GM18526 (cell line): ENCODE data around the gene CCDC9B.

Source experiments
- POLR2A ChIP-seq: IDR thresholded peaks from 3 replicates; pipeline ENCODE4 v1.6.1; 2011; ENCODE audit not compliant: insufficient read length; ENCODE audit errors: extremely low read depth

The CCDC9B gene

DNA sequence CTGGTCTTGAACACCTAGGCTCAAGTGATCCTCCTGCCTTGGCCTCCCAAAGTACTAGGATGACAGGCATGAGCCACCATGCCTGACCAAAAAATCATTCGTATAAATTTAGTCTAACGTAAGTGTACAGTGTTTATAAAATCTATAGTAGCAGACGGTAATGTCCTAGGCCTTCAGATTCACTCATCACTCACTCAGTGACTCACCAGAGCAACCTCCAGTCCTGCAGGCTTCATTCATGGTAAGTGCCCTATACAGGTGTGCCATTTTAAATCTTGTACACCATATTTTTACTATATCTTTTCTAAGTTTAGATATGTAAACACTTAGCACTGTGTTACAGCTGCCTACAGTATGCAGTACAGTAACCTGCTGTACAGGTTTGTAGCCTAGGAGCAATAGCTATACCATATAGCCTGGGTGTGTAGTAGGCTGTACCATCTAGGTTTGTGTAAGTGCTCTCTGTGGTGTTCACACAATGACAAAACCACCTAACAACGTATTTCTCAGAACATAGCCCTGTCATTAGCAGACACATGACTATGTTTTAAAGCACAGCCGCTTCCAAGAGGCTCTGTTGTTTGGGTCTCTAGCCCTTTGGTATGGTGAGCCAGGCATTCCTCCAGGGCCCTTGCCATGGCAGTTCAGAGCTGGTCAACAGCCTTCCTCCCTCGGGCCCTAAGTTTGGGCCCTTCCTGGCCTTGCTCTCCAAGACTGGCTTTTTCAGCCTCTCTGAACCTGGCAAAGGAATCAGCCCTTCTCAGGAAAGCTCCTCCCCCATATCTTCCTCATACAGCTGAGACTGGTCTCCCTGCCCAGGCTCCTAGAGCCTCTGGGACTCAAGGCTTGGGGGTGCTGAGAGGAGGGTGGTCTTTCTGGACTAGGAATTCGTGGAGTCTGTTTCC is 1.9 kb upstream of the CCDC9B start:
- TF ChIP-seq POLR2A, result no peak

DNA sequence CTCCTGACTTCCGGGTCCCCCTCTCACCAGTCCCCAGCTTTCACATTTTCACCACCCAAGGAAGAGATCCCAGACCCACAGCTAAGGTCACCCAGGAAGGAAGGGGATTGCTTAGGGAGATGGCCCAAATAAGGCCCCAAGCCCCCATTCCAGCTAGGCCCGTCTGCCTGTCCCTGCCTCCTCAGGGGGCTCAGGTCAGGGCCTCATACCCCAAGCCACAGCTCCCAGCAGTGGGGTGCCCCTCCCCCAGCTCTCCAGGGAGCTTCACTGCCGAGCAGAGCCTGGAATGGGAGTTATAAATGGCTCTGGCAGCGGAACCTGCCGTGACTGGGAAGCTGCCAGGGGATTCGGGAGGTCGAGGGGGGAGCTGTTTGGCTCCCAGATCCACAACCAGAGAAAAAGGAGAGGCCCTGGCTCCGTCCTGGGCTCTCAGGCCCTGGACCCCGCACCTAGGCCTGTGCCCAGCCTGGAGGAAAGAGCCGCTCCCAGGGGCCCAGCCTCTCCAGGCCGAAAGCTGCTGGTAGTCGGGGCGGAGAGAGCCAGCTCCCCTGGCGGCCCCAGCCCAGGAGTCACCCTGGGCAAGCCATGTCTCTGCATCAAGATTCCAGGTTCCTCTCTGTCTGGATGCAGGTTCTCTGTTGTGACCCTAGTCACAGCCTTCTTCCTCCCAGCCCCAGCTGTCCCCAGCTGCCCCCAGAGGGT is 550 bp downstream of the CCDC9B start:
- no peak for TF ChIP-seq POLR2A

DNA sequence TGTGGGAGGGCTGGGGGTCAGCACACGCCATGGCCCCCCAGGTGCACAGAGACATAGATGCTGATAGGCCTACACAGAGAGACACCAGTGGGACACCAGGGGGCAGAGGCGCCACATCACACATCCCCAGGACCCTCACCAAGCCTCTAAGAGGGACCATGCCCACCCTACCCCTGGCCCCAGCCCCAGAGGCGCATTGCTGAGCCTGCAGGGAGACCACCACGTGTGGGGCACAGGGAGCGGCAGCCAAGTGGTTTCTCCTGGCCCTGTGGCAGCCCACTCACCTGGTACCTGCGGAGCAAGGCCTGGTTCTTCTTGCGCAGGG is 1.2 kb downstream of the CCDC9B start:
- TF ChIP-seq POLR2A, result no peak

DNA sequence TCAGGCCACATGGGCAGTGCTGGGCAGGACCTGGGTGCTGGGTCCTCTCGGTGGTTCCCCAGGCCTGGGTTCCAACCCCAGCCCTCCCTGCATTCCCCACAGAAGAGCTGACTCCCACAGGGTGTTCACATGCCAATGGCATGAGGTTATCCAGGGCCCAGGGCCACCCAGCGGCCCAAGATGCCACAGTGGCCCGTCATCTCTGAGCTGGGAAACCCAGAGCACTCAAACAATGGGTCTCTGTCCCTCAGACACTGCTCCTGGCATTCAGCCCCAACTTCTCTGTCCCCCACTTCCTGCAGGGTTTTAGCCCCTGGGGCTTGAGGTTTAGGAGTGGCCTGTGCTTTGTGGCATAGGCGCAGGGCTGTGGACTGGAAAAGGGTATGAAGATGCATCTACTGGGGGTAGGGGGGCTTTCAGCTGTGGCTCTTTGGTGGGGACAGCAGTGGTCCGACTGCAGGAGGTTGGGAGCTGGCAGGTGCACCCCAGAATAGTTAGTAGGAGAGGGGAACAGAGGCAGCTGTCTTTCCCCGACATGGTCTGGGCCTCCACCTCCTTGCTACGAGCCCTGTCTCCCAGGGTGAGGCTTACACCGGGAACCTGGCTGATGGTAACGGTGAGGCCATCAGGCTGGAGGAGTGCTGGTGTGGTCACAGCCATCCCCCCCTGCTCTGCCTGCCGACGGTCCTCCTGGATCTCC is 1.7 kb downstream of the CCDC9B start:
- TF ChIP-seq POLR2A, result no peak

DNA sequence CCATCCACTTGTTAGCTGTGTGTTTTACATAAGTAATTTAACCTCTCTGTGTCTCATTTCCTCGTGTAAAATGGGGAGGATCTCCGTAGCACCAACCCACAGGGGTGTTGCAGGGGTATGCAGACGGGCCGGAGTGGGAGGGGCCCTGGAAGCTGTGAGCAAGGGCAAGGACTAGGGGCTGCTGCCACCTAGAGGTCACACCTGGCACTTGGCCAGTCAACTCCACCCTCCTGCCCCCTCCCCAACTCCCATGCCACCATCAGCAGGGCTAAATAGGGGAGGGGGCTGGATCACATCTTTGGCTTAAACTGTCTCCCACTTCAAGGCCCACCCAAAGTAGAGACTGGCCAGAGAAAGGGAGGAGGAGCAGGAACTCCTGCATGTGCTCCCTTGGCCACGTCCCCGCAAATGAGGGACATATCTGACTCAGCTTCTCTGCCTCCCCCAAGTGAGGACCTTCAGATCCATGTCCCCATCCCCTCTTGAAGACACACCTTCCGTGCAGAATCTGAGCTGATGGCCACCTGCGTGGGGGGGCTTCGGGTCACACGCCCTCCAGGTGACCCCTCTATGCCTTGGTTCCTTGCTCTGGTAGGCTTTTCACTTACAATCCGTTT is 2.6 kb downstream of the CCDC9B start:
- TF ChIP-seq POLR2A, result no peak

DNA sequence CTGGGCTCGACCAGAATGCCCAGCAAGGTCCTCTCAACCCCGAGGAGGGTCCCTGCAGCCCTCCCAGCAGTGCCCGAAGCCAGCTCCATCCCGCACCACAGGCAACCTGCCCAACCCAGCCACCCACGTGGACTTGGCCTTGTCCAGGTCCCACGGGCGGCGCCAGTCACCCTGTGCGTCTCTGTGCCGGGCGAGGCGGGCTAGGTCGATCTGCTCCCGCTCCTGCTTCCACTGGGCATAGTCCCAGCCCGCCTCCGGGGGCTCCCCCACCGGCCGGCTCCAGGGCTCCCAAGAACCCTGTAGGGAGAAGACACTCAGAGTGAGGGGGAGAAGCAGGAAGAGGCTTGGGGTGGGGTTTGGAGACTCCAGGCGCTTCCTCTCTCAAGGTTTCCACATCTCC is 3.1 kb downstream of the CCDC9B start:
- no peak for TF ChIP-seq POLR2A

DNA sequence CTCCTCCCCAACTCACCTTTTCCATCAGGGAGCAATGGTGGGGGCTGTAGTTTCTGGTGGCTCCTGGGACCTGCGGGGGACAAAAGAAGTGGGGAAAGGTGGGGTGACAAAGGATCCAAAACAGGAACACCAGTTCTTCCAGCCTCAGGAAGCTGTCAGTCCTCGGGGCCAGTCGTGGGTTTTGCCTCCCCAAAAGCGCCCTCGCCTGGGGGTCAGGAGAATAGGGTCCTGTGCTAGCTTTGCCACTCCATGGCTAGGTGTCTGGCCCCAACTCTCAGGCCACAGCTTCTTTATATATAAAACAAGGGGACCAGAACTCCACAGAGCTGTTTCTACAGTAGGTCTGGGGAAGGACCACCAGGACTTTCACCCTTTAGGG is 4.0 kb downstream of the CCDC9B start:
- no peak for TF ChIP-seq POLR2A

DNA sequence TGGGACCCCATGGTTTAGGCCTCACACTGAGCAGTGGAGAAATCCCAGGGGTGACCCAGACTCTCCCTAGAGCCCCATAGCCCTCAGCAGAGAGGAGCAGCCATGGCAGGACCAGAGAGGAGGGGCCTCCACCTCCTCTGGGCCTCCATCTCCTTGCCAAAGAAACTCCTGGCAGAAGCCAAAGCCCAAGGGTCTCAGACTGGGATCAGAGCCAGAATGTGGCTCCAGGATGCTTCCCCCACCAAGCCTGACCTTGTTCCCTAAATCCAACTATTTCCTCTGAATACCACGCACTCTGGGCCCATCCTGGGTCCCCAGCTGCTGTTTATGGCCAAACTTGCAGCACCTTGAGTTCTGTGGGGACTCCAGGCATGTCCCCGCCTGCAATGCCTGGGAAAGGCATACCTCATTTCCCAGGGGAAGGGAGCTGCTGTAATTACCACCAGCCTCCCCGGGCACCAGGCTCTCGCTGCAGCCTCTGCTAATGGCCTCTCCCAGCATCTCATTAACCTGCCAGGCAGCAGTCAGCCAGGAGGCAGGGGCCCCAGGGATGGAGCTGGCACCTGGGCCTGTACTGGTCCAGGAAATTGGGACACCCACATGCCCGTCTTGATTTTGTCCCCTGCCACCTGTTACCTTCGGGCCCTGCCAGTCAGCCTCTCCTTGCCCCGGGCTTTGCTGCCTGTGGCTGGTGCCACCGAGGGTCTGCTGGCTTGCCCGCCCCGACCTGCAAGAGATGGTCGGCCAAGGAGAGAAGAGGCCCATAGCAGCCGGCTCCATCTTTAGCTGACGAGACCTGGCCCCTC is 4.6 kb downstream of the CCDC9B start:
- TF ChIP-seq POLR2A, result no peak

DNA sequence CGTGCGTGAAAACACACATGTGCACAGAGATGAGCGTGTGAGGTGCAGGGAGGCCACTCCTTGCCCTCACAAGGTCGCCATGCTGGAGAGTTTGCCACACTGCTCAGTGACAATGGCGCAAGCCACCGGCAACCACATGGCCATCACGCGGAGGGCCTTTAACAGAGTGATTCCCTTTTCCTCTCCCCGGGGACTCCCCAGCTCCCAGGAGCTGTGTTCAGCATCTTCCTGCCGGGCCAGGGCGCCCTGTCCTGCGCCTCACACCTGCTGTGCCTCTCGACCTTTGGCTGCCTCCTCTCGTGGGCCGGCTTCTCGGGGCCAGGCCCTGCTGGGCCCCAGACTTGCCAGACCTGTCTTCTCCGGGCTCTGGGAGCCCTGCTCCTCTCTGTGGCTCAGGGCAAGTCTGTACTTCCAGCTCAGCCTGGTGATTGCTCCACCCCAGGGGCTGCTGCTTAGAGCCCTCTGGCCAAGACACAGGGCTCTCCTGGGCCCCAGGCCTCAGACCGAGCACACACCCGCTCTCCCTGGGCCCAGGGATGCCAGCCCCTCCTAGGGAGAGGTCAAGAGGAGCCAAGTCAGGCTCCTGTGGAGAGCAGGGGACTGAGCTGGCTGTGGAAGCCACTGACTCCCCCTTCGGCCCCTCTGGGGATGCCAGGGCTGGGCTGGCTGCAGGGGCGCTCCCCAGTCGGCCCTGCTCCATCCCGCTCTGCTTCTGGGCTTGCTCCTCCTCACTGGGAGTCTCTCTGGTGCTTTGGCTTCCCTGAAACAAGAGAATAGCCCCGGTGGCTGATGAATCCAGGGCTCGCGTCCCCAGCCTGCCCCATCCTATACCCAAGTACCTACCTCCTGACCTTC is 5.6 kb downstream of the CCDC9B start:
- TF ChIP-seq POLR2A, result no peak

DNA sequence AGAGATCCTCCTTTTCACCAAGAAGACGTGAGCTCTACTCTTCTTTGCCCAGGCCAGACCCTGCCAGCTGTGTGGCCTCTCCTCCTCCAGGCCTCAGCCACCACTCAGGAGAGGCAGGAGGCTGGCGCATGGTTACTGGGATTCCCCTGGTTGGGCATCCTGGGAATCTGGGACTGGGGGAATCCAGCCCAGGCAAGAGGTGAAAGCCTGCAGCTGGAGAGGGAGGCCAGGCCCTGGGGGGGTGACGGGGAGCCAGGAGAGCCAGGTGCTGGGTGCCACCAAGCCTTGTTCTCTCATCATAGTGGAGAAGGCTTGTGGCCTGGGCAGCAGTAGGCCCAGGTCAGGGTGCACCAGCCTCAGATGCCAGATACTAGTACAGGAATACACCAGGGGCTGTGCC is 6.2 kb downstream of the CCDC9B start:
- TF ChIP-seq POLR2A, result no peak

DNA sequence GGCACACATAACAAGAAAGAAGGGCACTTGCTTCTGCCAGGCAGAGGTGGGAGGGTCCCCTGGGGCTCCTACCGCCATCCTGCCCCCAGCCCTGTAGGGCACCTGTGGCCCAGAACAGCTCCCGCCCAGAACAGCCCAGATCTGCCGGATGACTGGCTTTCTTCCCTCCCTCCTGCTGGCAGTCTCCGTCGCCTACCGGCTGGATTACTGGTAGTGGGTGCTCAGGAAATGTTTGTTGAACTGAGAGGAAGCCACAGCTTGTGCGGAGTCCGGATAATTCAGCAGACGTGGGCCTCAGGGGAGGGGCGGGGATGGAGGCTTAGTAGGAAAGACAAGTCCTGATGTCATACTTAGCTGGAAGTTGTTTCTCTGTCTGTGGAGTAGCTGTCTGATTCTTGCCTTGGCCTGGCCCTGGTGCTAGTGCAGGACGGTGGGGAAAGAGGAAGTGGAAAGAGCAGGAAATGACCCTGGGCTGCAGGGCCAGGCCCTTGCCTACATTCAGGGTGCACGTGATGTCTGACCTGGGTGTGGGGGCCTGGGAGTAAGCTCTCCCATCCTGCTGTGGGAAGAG is 6.7 kb downstream of the CCDC9B start:
- TF ChIP-seq POLR2A, result no peak

DNA sequence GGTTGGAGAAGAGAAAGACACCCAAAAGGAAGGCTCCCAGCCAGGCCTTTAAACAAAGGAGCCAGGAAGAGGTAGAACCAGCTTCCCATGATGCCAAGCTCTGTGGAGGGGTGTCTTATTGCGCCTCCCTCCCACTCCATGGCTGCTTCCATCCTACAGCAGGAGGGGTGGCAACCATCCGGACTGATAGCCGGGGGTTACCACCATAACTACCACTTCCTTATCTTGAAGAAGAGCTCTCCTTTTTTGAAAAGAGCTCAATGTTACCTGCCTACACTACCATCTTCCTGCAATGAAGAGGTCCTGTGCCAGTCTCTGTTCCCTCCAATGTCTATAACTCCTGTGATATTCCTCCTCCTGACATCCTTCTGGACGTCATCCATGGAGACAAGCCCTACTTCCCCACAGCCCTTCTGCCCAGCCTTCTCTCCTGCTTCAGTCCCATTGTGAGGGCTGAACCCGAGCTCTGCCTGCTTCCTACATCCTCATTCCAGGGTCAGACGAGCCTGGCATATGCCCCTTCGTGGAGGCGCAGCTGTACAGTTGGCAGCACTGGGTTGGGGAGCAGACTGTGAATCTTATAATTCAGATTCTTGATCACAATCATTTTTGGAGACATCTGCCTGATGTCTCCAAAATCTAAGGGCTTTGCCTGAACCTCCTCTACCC is 8.5 kb downstream of the CCDC9B start:
- TF ChIP-seq POLR2A, result no peak

DNA sequence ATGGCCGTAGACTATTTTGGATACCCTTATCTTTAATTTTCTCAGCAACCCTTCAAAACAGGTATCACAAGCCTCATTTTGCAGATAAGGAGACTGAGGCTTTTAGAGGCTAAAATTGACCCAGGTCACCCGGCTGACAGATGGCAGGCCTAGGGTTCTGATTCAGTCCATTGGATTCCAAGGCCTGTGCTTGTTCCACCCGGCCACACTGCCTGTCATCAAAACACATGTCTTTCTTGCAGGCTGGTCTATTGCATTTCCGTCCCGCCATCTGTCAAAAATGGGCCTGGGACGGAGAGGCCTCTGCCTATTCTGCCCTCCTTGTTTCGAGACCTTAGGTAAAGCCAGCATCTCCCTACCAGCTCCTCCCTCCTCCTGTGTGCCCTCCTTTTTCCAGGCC is 9.1 kb downstream of the CCDC9B start:
- TF ChIP-seq POLR2A, result no peak
